ENCODE measurements around the gene HARS1.
"Not testable (repeated sequence)": the region's sequence is repeated elsewhere in the genome, so short reads cannot be mapped to it uniquely, and the experiment has no call there.

The HARS1 gene

DNA sequence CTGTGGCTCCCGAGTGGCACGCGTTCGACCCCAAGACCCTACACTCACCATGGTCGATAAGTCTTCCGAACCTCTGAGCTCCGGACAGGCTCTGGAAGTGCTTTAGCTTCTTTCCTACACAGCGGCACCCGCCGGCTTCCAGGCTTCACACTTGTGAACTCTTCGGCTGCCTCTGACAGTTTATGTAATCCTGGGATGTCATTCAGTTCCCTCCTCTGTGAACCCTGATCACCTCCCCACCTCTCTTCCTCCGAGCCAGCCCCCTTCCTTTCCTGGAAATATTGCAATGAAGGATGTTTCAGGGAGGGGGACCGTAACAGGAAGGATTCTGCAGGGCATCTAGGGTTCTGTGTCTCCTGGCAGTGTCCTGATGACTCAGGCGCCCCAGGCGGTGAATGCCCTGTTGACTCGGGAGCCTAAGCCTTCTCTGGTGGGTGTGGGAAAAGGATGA lies 58.1 kb downstream of the HARS1 start, which contains the start of gene CD14:
Gene CD14 (minus strand): TSS at position 155 of the 451 bp plus-strand sequence. CDS start 104 bp downstream, at position 51.
- DNase-seq (ENCODE audit: low read depth) = no peak

- DNase-seq (ENCODE audit: low read depth) = peak; percentile 7
Measured at GRCh38 chr5:140632366-140633020, 58.7 kb downstream of the HARS1 start.

DNA sequence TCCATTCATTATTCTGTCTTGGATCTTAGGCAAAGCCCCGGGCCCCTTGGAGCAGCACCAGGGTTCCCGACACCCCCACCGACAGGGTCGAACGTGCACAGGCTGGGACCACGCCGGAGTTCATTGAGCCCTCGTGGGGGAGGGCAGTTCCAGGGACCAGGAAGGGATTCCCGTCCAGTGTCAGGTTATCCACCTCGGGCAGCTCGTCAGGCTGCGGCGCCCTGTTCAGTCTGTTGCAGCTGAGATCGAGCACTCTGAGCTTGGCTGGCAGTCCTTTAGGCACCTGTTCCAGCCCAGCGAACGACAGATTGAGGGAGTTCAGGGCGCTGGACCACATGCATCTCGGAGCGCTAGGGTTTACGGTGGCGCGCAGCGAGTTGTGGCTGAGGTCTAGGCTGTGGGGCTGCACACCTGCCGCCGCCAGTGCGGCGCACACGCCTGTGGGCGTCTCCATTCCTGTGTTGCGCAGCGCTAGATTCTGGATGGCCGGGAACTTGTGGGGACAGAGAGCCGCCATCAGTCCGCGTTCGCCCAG lies 59.3 kb downstream of the HARS1 start:
- DNase-seq (ENCODE audit: low read depth) = no peak

DNA sequence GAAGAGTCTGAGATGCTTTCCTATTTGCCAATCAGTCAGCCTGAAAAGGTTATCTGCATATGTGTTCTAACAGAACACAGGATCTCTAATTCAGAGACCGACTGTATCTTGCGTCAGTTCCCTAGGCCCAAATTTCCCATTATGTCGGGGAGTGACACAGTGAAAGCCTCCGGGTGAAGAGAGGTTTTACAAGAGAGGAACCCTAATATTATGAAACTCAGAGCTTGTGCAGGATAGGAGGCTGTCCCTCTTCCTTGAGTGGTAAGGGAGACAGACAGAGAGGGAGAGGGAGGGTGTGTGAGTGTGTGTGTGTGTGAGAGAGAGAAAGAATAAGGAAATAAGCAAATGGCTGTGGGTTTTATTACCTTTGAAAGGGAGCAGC lies 60.1 kb downstream of the HARS1 start:
- DNase-seq (ENCODE audit: low read depth) = no peak

DNA sequence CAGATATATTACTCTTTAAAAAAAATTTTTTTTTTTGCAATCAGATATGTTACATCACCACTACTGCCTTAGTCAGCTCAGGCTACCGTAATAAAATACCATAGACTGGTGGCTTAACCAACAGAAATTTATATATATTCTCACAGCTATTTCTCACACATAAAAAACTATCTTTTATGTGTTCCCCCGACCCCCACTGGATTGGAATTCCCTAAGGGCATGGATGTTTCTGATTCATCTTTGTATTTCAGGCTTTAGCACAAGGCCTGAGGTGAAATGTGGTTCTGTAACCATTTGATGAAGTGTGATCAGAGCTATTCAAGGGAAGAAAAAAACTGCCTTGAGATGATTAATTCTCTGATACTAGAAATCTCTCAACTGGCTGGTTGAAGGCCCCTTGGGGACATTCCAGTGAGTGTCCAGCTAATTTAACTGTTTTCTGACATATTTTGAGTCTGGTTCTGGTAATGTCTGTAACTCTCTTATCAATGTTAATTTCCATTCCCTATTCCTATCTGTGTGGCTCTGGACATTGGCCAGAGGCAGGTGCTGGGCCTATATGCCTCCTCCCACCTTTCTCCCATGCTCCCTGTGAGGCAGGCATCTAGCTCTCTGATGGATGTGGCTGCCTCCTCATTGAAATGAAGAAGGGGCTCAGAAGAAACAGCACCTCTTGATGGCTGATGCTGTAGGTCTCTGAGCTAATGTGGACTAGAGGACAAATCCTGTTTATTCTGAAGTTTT lies 60.7 kb downstream of the HARS1 start:
- DNase-seq (ENCODE audit: low read depth) = no peak

DNA sequence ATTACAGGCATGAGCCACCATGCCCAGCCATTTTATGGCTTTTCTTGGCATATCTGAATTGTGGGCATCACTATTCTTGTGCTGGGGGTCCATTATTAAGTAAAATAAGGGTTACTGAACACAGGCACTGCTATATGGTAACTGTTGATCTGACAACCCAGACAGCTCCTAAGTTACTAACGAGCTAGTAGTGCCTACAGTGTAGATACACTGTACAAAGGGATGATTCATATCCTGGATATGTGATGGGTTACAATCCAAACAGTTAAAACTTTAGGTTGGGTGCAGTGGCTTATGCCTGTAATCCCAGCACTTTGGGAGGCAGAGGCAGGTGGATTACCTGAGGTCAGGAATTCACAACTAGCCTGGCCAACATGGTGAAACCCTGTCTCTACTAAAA lies 62.5 kb downstream of the HARS1 start:
- DNase-seq (ENCODE audit: low read depth) = no peak

DNA sequence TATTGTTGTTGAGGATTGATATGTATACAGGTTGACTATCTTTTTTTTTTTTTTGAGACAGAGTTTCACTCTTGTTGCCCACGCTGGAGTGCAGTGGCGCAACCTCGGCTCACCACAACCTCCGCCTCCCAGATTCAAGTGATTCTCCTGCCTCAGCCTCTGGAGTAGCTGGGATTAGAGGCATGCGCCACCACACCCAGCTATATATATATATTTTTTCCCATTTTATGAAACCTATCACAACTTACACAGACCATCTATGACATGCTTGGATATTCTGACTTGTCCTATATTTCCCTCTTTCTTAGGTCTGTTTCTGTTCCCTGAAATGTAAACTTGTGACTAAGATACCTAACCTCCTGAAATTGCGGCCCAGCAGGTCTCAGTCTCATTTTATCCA lies 63.2 kb downstream of the HARS1 start:
- DNase-seq (ENCODE audit: low read depth) = no peak

DNA sequence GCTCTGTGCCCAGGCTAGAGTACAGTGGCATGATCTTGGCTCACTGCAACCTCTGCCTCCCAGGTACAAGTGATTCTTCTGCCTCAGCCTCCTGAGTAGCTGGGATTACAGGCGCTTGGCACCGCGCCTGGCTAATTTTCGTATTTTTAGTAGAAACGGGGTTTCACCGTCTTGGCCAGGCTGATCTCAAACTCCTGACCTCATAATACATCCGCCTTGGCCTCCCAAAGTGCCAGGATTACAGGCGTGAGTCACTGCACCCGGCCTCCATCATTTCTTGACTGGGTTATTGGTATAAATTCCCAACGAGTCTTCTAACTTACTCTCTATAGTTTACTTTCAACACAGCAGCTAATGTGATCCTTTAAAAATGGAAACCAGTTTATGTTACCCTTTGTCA lies 66.3 kb downstream of the HARS1 start:
- not testable (repeated sequence) for DNase-seq (ENCODE audit: low read depth)
